Tibial artery (tissue), 4 donors: ENCODE measurements around the gene INO80.

Experiments
- DNase-seq, 2 donors: peaks; one replicate each; pipeline ENCODE4 v3.0.0-alpha.2; 2019
- H3K27ac ChIP-seq, 2 donors: fragments of 200-600 bp; sonication (generic) in 1 of 2; 1 replicate in 1 of 2; 2 replicates in 1 of 2; pipeline ENCODE4 v1.5.1; 2018 to 2019; ENCODE audit warnings: mild to moderate bottlenecking in 1 of 2
- H3K27me3 ChIP-seq, 2 donors: fragments of 200-600 bp; sonication (generic) in 1 of 2; one replicate each; pipeline versions ENCODE4 v1.5.1 to v1.6.0; 2016 to 2019
- H3K36me3 ChIP-seq, 3 donors: fragments of 200-600 bp; sonication (generic) in 2 of 3; one replicate each; pipeline ENCODE4 v1.5.1; 2016 to 2019; ENCODE audit warnings: mild to moderate bottlenecking in 2 of 3
- H3K4me1 ChIP-seq, 4 donors: fragments of 200-600 bp; sonication (generic) in 2 of 4; 1 replicate in 3 of 4; 2 replicates in 1 of 4; pipeline ENCODE4 v1.5.1; 2016 to 2019
- H3K4me3 ChIP-seq, 2 donors: fragments of 200-600 bp; sonication (generic) in 1 of 2; 1 replicate in 1 of 2; 2 replicates in 1 of 2; pipeline ENCODE4 v1.5.1; 2018 to 2019; ENCODE audit warnings: mild to moderate bottlenecking in 2 of 2
- H3K9me3 ChIP-seq, 3 donors: fragments of 200-600 bp; sonication (generic) in 1 of 3; one replicate each; pipeline ENCODE4 v1.5.1; 2016 to 2019
- CTCF ChIP-seq, 2 experiments: fragments of 200-600 bp in 1 of 2; fragments of 450-650 bp in 1 of 2; IDR thresholded peaks; one replicate each; pipeline ENCODE4 v1.5.1; 2017 to 2019; ENCODE audit warnings: antibody characterized with exemption in 2 of 2, mild to moderate bottlenecking in 1 of 2, moderate library complexity in 1 of 2
- intact Hi-C: fragments of 100-400 bp; cut with DNase I; formaldehyde crosslinking; loops from one replicate; pipeline ENCODE4 v1.15.0; 2023; ENCODE audit warnings: low total_unique reads

INO80 gene

DNA sequence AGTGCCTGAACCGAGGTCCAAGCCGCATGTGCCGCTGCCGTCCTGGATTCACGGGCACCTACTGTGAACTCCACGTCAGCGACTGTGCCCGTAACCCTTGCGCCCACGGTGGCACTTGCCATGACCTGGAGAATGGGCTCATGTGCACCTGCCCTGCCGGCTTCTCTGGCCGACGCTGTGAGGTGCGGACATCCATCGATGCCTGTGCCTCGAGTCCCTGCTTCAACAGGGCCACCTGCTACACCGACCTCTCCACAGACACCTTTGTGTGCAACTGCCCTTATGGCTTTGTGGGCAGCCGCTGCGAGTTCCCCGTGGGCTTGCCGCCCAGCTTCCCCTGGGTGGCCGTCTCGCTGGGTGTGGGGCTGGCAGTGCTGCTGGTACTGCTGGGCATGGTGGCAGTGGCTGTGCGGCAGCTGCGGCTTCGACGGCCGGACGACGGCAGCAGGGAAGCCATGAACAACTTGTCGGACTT, 179.8 kb downstream of the INO80 start:
- no peaks in the 10 kb centered on the region for H3K9me3 ChIP-seq
- peaks cover 0 to 16% of the 10 kb centered on the region in 2 donors for H3K27me3 ChIP-seq
- no peak overlapping the region for H3K27ac ChIP-seq
- H3K4me3 ChIP-seq: no peak overlapping the region
- intact Hi-C loops: no loop called here
- no peak for TF ChIP-seq CTCF (IDR thresholded peaks at IDR 0.05)
- H3K36me3 ChIP-seq: no peaks in the 10 kb centered on the region
- peaks cover 0 to 36% (median 18%) of the 10 kb centered on the region in 4 donors for H3K4me1 ChIP-seq
- no peak for DNase-seq

- H3K36me3 ChIP-seq: no peaks in the 10 kb centered on the region
- peaks cover 0 to 34% of the 10 kb centered on the region in 2 donors for H3K27me3 ChIP-seq
- DNase-seq: no peak
- peaks cover 0 to 41% (median 25%) of the 10 kb centered on the region in 4 donors for H3K4me1 ChIP-seq
- intact Hi-C loops: no loop called here
- no peak overlapping the region for H3K27ac ChIP-seq
- no peak overlapping the region for H3K4me3 ChIP-seq
- H3K9me3 ChIP-seq: no peaks in the 10 kb centered on the region
- TF ChIP-seq CTCF (IDR thresholded peaks at IDR 0.05): no peak
These were observed 181.6 kb downstream of the INO80 start for GRCh38 chr15:40934457-40934856.

DNA sequence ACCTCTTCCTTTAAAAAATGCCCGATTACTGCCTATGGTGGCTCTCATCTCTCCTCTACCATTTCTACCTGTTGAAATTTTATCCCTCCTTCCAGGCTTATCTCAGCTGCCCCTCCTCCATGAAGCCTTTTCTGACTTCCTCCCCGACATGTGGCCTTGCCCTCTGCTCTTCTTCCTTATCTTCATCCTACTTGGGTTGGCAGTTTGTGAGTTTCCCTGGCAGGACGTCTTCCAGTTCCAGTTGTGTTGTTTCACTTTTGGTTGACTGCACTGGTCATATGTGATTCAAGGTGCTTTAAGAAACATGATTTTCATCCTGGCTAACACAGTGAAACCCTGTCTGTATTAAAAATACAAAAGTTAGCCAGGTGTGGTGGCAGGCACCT, 182.6 kb downstream of the INO80 start:
- DNase-seq: no peak
- Histone ChIP-seq H3K27ac (no peak overlapping the region), H3K27me3 (peaks cover 0 to 44% of the 10 kb centered on the region in 2 donors), H3K36me3 (no peaks in the 10 kb centered on the region), H3K9me3 (no peaks in the 10 kb centered on the region), H3K4me1 (peaks cover 0 to 49% (median 33%) of the 10 kb centered on the region in 4 donors), H3K4me3 (no peak overlapping the region)
- no peak for TF ChIP-seq CTCF (IDR thresholded peaks at IDR 0.05)
- intact Hi-C loops: no loop called here

- Histone ChIP-seq H3K27me3 (peaks cover 0 to 50% of the 10 kb centered on the region in 2 donors), H3K4me3 (no peak overlapping the region), H3K27ac (no peak overlapping the region), H3K36me3 (no peaks in the 10 kb centered on the region), H3K4me1 (peaks cover 0 to 49% (median 38%) of the 10 kb centered on the region in 4 donors), H3K9me3 (no peaks in the 10 kb centered on the region)
- DNase-seq: no peak
- intact Hi-C loops: no loop called here
- no peak for TF ChIP-seq CTCF (IDR thresholded peaks at IDR 0.05)
These were observed 183.2 kb downstream of the INO80 start for GRCh38 chr15:40932649-40933516.

DNA sequence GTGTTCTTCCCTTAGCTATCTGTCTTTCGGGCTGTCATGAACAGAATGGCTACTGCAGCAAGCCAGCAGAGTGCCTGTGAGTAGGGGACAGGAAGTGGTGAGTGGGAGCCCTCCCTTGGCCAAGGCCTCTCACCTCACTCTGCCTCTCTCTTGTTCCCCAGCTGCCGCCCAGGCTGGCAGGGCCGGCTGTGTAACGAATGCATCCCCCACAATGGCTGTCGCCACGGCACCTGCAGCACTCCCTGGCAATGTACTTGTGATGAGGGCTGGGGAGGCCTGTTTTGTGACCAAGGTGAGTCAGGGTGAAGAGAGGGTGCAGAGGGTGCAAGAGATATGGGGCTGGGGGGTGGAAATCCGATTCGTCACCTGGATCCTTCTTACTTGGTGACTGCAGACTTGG, 183.9 kb downstream of the INO80 start:
- peaks cover 0 to 49% (median 43%) of the 10 kb centered on the region in 4 donors for H3K4me1 ChIP-seq
- H3K27me3 ChIP-seq: peaks cover 0 to 57% of the 10 kb centered on the region in 2 donors

More for the DNA sequence above, 183.9 kb downstream of the INO80 start:
- no peaks in the 10 kb centered on the region for H3K9me3 ChIP-seq
- H3K4me3 ChIP-seq: no peak overlapping the region
- no peak for TF ChIP-seq CTCF (IDR thresholded peaks at IDR 0.05)
- intact Hi-C loops: no loop called here
- no peak for DNase-seq
- no peaks in the 10 kb centered on the region for H3K36me3 ChIP-seq
- no peak overlapping the region for H3K27ac ChIP-seq
